GM12878 (cell line): ENCODE measurements around the gene FKBP4. TPM values are rescaled to one million over a fixed set of nuclear protein-coding genes. Genes with fewer than 3 reads are reported as not detected.

ENCODE experiments used
- ATAC-seq: fragments of 200-7000 bp; cut with Tn5 transposase; 3 replicates; pipeline ENCODE4 v1.9.1; 2020; ENCODE audit warnings: mild to moderate bottlenecking, moderate library complexity
- BruUV-seq: library from RNA; stranded (reverse); fragments of 400-500 nt; replicated peaks from 2 replicates; lab custom pipeline; 2021; lab: Mats Ljungman, UMichigan
- CTCF ChIA-PET: fragments of 300-600 bp; sonication (Branson Sonifier 250); formaldehyde crosslinking; extraction: SDS; loops from one replicate; lab custom pipeline; 2021; ENCODE audit warnings: inconsistent platforms; lab: Yijun Ruan, JAX
- POLR2A ChIA-PET: fragments of 350-600 bp; formaldehyde crosslinking; extraction: SDS; loops from one replicate; lab custom pipeline; 2021; ENCODE audit warnings: inconsistent platforms; lab: Charles Lee
- RAD21 ChIA-PET: fragments of 300-600 bp; sonication (Branson Sonifier 250); formaldehyde crosslinking; loops from one replicate; lab custom pipeline; 2023; ENCODE audit warnings: antibody characterized with exemption; ENCODE audit not compliant: unreplicated experiment; lab: Charles Lee
- SMC1A ChIA-PET: fragments of 300-600 bp; sonication (Branson Sonifier 250); formaldehyde crosslinking; loops from one replicate; lab custom pipeline; 2023; ENCODE audit not compliant: unreplicated experiment, uncharacterized antibody; lab: Charles Lee
- DNase-seq: peaks from one replicate; pipeline ENCODE4 v3.0.0-alpha.2; 2011; ENCODE audit warnings: low read depth, low spot score
- FAIRE-seq: peaks from 3 replicates; lab custom pipeline; 2011; peaks lifted over from hg19 to GRCh38; lab: Jason Lieb, UNC
- H2AFZ ChIP-seq: 2 replicates; pipeline ENCODE4 v1.6.0; 2011; ENCODE audit warnings: low read depth, low read length, control low read depth; ENCODE audit not compliant: control insufficient read depth
- H3K27ac ChIP-seq: 2 replicates; pipeline ENCODE4 v1.5.1; 2011; ENCODE audit warnings: control low read depth; ENCODE audit not compliant: control insufficient read depth, insufficient read depth
- H3K27me3 ChIP-seq, 2 experiments: replicated peaks in 1 of 2; 2 replicates each; pipeline versions ENCODE4 v1.6.0 to v1.6.1; 2011; ENCODE audit warnings: low read length in 1 of 2; ENCODE audit not compliant: control insufficient read depth in 2 of 2, insufficient read depth in 2 of 2
- H3K36me3 ChIP-seq, 2 experiments: 2 replicates each; pipeline ENCODE4 v1.5.1; 2011; ENCODE audit warnings: low read length in 1 of 2; ENCODE audit not compliant: control insufficient read depth in 2 of 2, insufficient read depth in 2 of 2
- H3K4me1 ChIP-seq: 2 replicates; pipeline ENCODE4 v1.6.1; 2011; ENCODE audit warnings: mild to moderate bottlenecking, low read length, moderate library complexity, mixed read lengths; ENCODE audit not compliant: control insufficient read depth, insufficient read depth
- H3K4me2 ChIP-seq: 2 replicates; pipeline ENCODE4 v1.6.0; 2011; ENCODE audit warnings: control low read depth; ENCODE audit not compliant: control insufficient read depth, insufficient read depth
- H3K4me3 ChIP-seq: fragments of 200-600 bp; sonication (generic); 2 replicates; pipeline ENCODE4 v1.5.1; 2016
- H3K79me2 ChIP-seq: 2 replicates; pipeline ENCODE4 v1.6.0; 2011; ENCODE audit warnings: low read length; ENCODE audit not compliant: control insufficient read depth, insufficient read depth
- H3K9ac ChIP-seq: 2 replicates; pipeline ENCODE4 v1.8.0; 2011; ENCODE audit warnings: low read length, control low read depth, mixed read lengths; ENCODE audit not compliant: control insufficient read depth, insufficient read depth
- H3K9me3 ChIP-seq: replicated peaks from 3 replicates; pipeline ENCODE4 v1.5.1; 2011; ENCODE audit warnings: mild to moderate bottlenecking, low read length; ENCODE audit not compliant: control insufficient read depth, insufficient read depth
- H4K20me1 ChIP-seq: 2 replicates; pipeline ENCODE4 v1.6.0; 2011; ENCODE audit not compliant: control insufficient read depth, insufficient read depth
- CBX5 ChIP-seq: sonication (generic); IDR thresholded peaks from 2 replicates; pipeline ENCODE4 v1.6.1; 2016; ENCODE audit warnings: low read depth, moderate library complexity, mild to moderate bottlenecking, inconsistent platforms
- CREM ChIP-seq: IDR thresholded peaks from 2 replicates; pipeline ENCODE4 v1.6.1; 2014; ENCODE audit warnings: antibody characterized with exemption, low read depth
- IKZF1 ChIP-seq: fragments of 450-650 bp; conservative IDR thresholded peaks from 2 replicates; pipeline ENCODE4 v1.6.1; 2017; ENCODE audit warnings: antibody characterized with exemption, mild to moderate bottlenecking
- MYC ChIP-seq: IDR thresholded peaks from 2 replicates; pipeline ENCODE4 v1.6.1; 2011; ENCODE audit warnings: mild to moderate bottlenecking, low read length, moderate library complexity, inconsistent platforms; ENCODE audit not compliant: insufficient read depth, insufficient replicate concordance, insufficient read length, severe bottlenecking
- PAX8 ChIP-seq: fragments of 450-650 bp; IDR thresholded peaks from 2 replicates; pipeline ENCODE4 v1.6.1; 2017; ENCODE audit warnings: mild to moderate bottlenecking, moderate library complexity
- PKNOX1 ChIP-seq: fragments of 450-650 bp; IDR thresholded peaks from 2 replicates; pipeline ENCODE4 v1.6.1; 2016; ENCODE audit warnings: mild to moderate bottlenecking
- RB1 ChIP-seq: fragments of 450-650 bp; formaldehyde crosslinking; IDR thresholded peaks from 2 replicates; pipeline ENCODE4 v1.6.1; 2017; ENCODE audit warnings: mild to moderate bottlenecking, borderline replicate concordance
- RFX5 ChIP-seq: IDR thresholded peaks from 2 replicates; pipeline ENCODE4 v1.6.1; 2011; ENCODE audit warnings: low read depth, low read length, improper control_type of control experiment
- SIN3A ChIP-seq: IDR thresholded peaks from 2 replicates; pipeline ENCODE4 v1.6.1; 2012; ENCODE audit warnings: low read depth, low read length, improper control_type of control experiment
- SMAD1 ChIP-seq: fragments of 450-650 bp; IDR thresholded peaks from 2 replicates; pipeline ENCODE4 v1.6.1; 2018; ENCODE audit warnings: mild to moderate bottlenecking, low read depth; ENCODE audit not compliant: partially characterized antibody
- STAT1 ChIP-seq: fragments of 450-650 bp; conservative IDR thresholded peaks from 2 replicates; pipeline ENCODE4 v1.6.1; 2014; ENCODE audit warnings: antibody characterized with exemption, mild to moderate bottlenecking
- STAT3 ChIP-seq: IDR thresholded peaks from 2 replicates; pipeline ENCODE4 v1.6.1; 2011; ENCODE audit warnings: low read depth, low read length, improper control_type of control experiment
- WGBS: methylation state at CpG from one replicate; pipeline ENCODE4 v1.1.6; 2016; ENCODE audit warnings: low lambda C conversion rate; ENCODE audit not compliant: insufficient replicate concordance, insufficient coverage; ENCODE audit errors: missing lambda C conversion rate; 5-methylcytosine and 5-hydroxymethylcytosine counted together
- in situ Hi-C: fragments of 300-500 bp; cut with MboI; formaldehyde crosslinking; loops from 9 replicates; pipeline ENCODE4 v1.14.3; 2018; ENCODE audit warnings: mixed read lengths
- intact Hi-C: fragments of 100-400 bp; cut with micrococcal nuclease; formaldehyde crosslinking; loops from one replicate; pipeline ENCODE4 v1.14.2; 2022; ENCODE audit not compliant: unreplicated experiment
- polyA plus RNA-seq, 11 experiments: library from polyadenylated mRNA; depleted of rRNA in 4 of 11; unstranded in 6 of 11; stranded (reverse) in 5 of 11; fragments of >200 nt; fragmentation: Nextera tagmentation in 4 of 11; fragmentation: Illumina TruSeq in 1 of 11; extraction: Ambion mirVana in 4 of 11; extraction: Trizol in 1 of 11; gene quantifications; 1 replicate in 1 of 11; 2 replicates in 10 of 11; pipeline versions ENCODE4 v1.2.1 to v1.2.3, GENCODE V29; 2011 to 2016; ENCODE audit warnings: inconsistent platforms in 2 of 11, missing spikeins in 2 of 11, low read depth in 1 of 11
- total RNA-seq, 4 experiments: library from RNA; depleted of rRNA in 3 of 4; stranded (reverse); fragments of >200 nt in 3 of 4; fragmentation: Illumina TruSeq in 1 of 4; extraction: Trizol in 1 of 4; gene quantifications; 2 replicates each; pipeline versions ENCODE4 v1.2.1 to v1.2.3, GENCODE V29; 2013 to 2021

Gene FKBP4
- total and polyA plus RNA-seq, 10 of the 15 experiments (the other 5 are each of a cell fraction or from before 2014, with no cell fraction given), result 8.9 to 90.0 (median 45.4) TPM

GRCh38 chr12:2820432-2820831 lies 25.7 kb downstream of the FKBP4 start:
- H3K4me1 ChIP-seq, result no peaks in the 10 kb centered on the region
- 91% methylated on average over 3 of the region's 9 CpGs for WGBS
- H3K4me3 ChIP-seq, result no peak overlapping the region
- no peaks in the 10 kb centered on the region for H4K20me1 ChIP-seq
- CTCF ChIA-PET, result no interaction called here
- H3K27me3 ChIP-seq, result no peaks in the 10 kb centered on the region
- TF ChIP-seq IKZF1, result no peak
- TF ChIP-seq SIN3A, result no peak
- no peak for TF ChIP-seq PKNOX1
- TF ChIP-seq CREM, result no peak
- no peak for TF ChIP-seq MYC
- no peak for TF ChIP-seq CBX5
- TF ChIP-seq STAT1, result no peak
- no peak for TF ChIP-seq SMAD1
- no peak for TF ChIP-seq PAX8
- no peak for TF ChIP-seq RB1
- no peak for TF ChIP-seq STAT3
- TF ChIP-seq RFX5, result no peak
- DNase-seq, result no peak
- H3K36me3 ChIP-seq, result peaks cover 3 to 16% of the 10 kb centered on the region in 2 experiments
- H2AFZ ChIP-seq, result no peak overlapping the region
- in situ Hi-C loops, result no loop called here
- no peaks in the 10 kb centered on the region for H3K79me2 ChIP-seq
- no TSS peak for BruUV-seq
- intact Hi-C loops, result no loop called here
- H3K9ac ChIP-seq, result no peak overlapping the region
- no peaks in the 10 kb centered on the region for H3K9me3 ChIP-seq
- H3K27ac ChIP-seq, result no peak overlapping the region
- POLR2A ChIA-PET, result no interaction called here
- RAD21 ChIA-PET, result no interaction called here
- ATAC-seq, result no peak
- FAIRE-seq, result no peak
- H3K4me2 ChIP-seq, result no peak overlapping the region
- SMC1A ChIA-PET, result no interaction called here
